Stimulated activated CD4-positive, alpha-beta T cell treated with anti-CD3 and anti-CD28 coated beads, TNF-alpha, amount 100 ng/mL, for 48 hours (primary cell): ENCODE results near the gene SCN4A.
"Not testable (repeated sequence)": the region's sequence is repeated elsewhere in the genome, so short reads cannot be mapped to it uniquely, and the experiment has no call there.

ENCODE experiments used
- DNase-seq, 3 donors: peaks; one replicate each; pipeline ENCODE4 v3.0.0-alpha.2; 2020; ENCODE audit warnings: low read depth in 3 of 3

SCN4A gene

DNA sequence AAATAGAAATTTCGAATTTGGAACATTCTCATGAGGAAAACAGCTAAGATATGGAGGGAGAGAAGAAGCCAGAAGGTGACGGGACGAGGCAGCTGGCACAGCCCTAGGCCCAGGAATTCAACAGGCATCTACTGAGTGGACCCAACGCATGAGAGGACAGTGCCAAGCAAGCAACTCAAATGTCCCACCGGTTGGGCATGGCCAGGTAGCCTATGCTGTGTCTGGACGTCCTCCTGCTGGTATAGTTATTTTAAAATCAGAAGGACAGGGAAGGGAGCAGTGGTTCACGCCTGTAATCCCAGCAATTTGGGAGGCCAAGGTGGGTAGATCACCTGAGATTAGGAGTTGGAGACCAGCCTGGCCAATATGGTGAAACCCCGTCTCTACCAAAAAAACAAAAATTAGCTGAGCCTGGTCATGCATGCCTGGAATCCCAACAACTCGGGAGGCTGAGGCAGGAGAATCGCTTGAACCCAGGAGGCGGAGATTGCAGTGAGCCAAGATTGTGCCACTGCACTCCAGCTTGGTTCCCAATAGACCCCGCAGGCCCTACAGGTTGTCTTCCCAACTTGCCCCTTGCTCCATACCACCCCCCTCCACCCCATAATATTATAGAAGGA, 56.0 kb downstream of the SCN4A start:
- DNase-seq = no peak

DNA sequence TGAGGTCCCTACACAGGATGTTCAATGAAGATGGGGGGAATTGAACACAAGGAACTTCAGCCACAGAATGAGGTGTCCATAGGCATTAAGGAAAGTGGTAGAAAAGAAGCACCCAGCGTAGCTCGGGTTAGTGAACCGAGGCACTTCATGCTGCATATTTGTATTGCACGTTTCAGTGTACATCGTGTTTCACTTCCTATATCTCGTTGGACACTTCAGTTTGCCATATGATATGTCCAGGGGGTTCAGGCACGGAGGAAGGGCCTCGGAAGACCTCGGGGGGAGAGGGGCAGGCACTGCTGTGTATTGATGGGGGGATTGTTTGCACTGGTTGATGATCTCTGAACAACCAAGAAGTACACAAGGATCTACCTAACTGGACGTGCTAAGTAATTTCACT, 57.0 kb downstream of the SCN4A start:
- DNase-seq = not testable (repeated sequence)

DNA sequence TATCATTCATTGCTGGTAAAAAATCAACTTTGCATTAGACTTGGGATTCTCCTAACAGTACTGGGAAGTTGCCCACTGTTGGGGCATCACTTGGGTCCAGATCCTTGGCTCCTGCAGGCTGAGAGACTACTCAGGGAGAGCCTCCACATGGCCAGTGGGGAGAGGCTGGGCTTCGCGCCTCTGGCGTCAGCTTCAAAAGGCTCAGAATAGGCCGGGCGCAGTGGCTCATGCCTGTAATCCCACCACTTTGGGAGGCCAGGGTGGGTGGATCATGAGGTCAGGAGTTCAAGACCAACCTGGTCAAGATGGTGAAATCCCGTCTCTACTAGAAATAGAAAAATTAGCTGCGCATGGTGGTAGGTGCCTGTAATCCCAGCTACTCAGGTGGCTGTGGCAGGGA, 58.2 kb downstream of the SCN4A start:
- no peak for DNase-seq

DNA sequence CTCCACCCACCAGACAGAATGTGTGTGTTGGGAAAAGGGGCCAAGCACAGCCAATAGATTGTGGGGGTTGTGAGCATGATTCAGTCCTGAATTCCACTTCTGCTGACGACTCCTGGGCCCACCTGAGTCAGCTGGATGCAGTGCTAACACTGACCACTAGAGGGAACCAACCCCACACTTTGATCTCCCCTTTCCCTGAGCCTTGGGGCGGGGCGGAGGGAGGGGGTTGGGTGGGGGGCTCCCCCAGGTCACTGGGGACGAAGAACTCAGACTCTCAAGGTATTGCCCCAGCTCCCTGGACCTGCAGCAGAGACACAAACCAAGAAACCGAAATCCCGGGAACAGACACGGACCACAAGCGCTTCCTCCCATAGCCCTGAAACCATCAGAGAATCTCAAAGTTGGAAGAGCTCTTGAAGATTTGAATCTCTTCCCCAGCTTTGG, 61.0 kb downstream of the SCN4A start:
- DNase-seq = peak in 1 of 3 donors; percentile 46

DNA sequence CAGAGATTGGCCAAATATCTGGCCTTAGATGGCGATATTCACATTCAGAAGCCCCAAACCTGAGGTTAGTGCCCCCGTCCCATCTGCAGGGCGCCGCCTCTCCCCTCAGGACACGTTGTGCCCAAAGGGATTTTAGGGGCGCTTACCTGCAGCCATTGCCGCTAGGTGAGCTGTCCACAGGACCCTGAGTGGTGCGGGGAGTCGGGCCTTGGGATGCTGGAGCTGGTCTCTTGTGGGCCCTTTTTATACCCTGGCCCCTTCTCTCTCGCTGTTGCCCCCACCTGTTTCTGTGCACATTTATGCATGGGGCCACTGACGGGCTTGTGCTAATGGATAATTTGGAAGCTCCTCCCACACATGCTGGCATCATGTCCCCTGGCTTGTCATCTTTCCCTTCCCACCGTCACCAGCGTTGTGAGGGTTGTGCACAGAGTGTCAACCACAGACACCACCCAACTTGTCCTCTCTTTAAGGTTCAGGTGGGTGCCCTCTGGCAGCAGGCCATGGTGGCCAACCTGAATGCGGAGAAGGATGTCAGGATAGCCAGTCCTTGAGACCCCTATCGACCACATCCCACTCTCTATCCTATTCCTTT, 61.6 kb downstream of the SCN4A start, which contains the start of gene CSHL1:
Gene CSHL1, minus strand, starts transcription at position 218 of the 595 bp plus-strand sequence. Its CDS starts 62 bp downstream, at position 156.
- no peak for DNase-seq

DNA sequence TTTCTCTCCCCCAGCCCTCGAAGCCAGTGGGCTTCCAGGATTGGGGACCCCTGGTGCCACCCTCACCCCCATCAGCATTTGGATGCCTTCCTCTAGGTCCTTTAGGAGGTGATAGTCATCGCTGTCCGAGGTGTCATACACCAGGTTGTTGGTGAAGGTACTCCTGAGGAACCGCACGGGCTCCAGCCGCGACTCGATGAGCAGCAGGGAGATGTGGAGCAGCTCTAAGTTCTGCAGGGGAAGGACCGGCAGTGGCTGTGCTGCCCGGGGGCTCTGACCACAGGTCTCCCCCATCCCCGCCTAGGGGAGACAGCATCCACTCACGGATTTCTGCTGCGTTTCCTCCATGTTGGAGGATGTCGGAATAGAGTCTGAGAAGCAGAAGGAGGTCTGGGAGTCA, 62.6 kb downstream of the SCN4A start:
- no peak for DNase-seq

DNA sequence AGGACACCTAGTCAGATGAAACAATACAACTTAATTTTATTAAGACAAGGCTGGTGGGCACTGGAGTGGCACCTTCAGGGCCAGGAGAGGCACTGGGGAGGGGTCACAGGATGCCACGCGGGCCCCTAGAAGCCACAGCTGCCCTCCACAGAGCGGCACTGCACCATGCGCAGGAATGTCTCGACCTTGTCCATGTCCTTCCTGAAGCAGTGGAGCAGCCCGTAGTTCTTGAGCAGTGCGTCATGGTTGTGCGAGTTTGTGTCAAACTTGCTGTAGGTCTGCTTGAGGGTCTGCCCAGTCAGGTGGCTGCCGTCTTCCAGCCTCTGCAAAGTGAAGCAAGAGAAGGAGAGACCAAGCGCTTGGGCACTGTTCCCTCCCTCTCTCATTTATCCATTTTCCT, 63.1 kb downstream of the SCN4A start:
- not testable (repeated sequence) for DNase-seq

DNA sequence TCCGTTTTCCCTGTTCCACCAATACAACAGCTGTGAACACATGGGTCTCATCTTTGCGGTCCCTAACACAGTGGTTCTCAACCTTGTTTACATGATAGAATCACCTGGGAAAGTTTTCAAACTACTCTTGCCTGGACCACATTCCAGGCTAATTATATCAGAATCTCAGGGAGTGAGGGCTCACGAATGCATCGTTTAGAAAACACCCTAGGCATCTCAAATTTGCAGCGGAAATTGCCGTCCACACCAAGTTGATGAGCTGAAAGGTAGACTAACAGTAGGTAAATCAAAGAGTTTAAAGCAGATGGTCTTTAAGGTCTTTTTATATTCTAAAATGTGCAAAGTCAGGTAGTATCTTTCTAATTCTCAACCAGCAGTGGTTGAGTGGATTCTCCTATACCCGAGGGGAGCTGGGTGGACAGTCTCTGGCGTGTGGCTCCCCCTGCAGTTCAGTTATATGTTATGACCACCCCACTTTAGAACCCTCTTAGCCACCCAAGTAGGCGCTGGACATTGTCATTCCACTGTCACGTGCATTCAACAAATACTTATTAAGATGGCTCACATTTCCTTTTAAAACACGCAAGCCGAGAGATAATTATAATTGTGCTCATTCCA, 65.4 kb downstream of the SCN4A start:
- DNase-seq = peak in 1 of 3 donors; percentile 28

DNA sequence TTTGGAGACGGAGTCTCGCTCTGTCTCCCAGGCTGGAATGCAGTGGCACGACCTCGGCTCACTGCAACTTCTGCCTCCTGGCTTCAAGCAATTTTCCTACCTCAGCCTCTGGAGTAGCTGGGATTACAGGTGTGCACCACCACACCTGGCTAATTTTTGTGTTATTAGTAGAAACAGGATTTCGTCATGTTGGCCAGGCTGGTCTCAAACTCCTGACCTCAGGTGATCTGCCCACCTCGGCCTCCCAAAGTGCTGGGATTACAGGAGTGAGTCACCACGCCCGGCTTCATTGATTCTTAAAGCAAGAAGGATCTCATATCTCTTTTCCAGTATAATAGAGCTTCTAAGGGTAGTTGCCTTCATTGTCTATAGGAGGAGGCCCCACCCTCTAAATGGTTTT, 67.9 kb downstream of the SCN4A start:
- not testable (repeated sequence) for DNase-seq

DNA sequence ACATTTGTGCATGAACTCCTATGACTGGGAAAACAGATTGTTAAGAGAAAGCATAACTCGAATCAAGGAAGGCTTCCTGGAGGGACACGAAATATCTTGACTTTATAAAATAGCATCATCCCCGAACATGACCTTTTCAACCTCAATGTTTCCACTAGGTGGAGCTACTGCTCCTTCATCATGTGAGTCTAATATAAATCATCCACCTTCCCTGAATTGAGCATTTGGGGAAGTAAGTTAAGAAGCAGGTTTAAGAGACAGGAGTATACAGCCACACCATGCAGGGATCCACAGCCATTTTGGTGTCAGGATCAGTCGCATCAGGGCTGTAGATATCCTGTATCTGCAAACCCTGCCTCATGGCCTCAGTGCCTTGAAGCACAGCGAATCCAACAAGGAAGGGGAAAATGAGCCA, 68.9 kb downstream of the SCN4A start:
- DNase-seq = not testable (repeated sequence)

DNA sequence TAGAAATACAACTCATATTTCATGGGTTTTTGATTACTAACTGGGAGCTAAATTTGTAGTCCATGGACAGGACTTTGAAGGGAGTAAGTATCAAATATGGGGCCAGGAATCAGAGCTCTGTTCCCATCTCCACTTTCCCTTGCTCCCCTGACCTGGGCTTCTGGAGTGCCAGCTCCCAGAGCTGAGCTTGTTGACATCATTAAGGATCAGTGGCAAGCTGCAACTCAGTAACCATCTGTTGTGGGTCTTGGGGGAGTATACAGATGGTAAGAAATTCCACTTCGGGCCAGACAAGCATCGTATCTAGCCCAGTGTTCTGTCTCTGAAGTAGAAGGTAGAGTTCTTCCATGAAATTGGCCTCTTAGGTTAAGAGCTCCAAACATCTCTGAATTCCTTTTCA, 70.7 kb downstream of the SCN4A start:
- DNase-seq = not testable (repeated sequence)

DNA sequence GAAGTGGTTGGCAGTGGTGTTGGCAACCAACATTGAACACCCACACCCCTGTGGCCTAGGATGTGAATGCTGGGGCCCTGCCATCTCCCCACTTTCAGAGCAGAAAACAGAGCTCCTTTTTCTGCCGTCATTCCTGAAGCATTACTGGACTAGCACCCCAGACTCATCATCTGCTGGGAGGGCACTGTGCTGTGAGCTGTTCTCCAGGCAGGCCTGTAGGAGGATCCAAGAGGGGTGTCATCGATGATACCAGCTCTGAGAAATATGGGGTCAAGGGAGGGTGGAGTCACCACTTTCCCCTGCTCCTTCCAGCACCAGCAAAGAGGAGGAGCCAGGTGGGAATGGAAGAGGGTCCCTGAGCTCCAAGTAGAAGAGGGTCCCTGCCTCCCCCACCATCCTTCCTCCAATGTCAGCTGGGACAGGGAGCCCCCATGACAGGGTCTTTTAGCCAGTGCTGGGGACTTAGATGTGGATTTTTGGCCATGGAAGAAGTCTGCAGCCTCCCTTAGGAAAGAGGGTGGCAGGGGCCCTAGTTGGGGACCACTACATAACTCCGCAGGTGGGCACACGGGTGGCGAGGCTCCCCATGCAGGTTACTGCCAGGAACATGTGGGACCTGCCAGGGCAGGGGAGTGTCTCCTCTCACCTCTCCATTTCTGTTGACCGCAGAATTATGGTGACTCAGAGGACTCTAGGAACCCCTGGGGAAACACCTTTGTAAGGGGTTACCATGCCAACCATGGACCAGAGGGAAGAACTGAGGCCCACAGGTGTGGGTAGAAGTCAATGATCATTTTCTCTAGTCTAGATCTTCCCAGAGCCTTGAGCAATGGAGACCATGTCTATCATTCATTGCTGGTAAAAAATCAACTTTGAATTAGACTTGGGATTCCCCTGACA, 73.6 kb downstream of the SCN4A start:
- DNase-seq = peak in 2 of 3 donors; percentile 15 to 49

DNA sequence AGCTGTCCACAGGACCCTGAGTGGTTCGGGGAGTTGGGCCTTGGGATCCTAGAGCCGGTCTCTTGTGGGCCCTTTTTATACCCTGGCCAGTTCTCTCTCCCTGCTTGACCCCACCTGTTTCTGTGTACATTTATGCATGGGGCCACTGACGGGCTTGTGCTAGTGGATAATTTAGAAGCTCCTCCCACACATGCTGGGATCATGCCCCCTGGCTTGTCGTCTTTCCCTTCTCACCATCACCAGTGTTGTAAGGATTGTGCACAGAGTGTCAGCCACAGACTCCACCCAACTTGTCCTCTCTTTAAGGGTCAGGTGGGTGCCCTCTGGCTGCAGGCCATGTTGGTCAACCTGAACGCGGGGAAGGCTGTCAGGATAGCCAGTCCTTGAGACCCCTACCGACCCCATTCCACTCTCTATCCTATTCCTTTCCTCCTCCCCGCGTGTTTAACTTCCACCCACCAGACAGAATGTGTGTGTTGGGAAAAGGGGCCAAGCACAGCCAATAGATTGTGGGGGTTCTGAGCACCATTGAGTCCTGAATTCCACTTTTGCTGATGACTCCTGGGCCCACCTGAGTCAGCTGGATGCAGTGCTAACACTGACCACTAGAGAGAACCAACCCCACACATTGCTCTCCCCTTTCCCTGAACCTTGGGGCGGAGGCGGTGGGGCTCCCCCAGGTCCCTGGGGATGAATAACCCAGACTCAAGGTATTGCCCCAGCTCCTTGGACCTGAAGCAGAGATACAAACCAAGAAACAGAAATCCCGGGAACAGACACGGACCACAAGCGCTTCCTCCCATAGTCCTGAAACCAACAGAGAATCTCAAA, 76.0 kb downstream of the SCN4A start, which contains the start of gene CSH1:
Gene CSH1, minus strand, starts transcription at position 51 of the 831 bp plus-strand sequence. CDS start 63 bp downstream, outside the sequence.
- not testable (repeated sequence) for DNase-seq

DNA sequence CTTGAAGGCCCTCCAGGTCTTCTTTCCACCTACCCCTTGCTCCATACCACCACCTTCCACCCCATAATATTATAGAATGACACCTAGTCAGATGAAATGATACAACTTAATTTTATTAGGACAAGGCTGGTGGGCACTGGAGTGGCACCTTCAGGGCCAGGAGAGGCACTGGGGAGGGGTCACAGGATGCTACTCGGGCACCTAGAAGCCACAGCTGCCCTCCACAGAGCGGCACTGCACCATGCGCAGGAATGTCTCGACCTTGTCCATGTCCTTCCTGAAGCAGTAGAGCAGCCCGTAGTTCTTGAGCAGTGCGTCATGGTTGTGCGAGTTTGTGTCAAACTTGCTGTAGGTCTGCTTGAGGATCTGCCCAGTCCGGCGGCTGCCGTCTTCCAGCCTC, 77.9 kb downstream of the SCN4A start:
- not testable (repeated sequence) for DNase-seq

DNA sequence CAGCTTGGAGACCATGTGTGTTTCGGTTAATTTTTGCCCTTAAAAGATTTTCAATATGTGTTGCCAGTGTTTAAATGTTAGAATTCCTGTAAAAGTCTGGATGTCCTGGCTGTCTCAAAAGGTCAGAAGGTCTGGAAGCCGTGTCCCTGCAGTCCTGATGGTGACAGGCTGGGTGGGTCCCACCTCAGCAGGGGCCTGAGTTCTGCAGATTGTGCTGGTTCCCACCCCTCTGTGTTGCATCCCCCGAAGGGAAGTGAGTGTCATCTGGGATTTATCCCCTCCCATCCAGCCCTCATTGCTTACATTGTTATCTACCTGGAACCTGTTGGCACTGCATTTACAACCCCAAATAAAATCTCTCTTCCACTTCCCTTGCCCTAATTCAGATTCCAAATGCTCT, 78.7 kb downstream of the SCN4A start:
- not testable (repeated sequence) for DNase-seq

DNA sequence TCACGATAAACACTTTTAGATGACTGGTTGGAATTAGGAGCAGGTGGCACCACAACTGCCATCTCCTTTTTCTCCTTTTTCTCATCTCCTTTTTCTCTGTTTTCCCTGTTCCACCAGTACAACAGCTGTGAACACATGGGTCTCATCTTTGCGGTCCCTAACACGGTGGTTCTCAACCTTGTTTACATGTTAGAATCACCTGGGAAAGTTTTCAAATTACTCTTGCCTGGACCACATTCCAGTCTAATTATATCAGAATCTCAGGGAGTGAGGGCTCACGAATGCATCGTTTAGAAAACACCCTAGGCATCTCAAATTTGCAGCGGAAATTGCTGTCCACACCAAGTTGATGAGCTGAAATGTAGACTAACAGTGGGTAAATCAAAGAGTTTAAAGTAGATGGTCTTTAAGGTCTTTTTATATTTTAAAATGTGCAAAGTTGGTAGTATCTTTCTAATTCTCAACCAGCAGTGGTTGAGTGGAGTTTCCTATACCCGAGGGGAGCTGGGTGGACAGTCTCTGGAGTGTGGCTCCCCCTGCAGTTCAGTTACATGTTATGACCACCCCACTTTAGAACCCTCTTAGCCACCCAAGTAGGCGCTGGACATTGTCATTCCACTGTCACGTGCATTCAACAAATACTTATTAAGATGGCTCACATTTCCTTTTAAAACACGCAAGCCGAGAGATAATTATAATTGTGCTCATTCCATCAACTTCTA, 80.2 kb downstream of the SCN4A start:
- DNase-seq = not testable (repeated sequence)

DNA sequence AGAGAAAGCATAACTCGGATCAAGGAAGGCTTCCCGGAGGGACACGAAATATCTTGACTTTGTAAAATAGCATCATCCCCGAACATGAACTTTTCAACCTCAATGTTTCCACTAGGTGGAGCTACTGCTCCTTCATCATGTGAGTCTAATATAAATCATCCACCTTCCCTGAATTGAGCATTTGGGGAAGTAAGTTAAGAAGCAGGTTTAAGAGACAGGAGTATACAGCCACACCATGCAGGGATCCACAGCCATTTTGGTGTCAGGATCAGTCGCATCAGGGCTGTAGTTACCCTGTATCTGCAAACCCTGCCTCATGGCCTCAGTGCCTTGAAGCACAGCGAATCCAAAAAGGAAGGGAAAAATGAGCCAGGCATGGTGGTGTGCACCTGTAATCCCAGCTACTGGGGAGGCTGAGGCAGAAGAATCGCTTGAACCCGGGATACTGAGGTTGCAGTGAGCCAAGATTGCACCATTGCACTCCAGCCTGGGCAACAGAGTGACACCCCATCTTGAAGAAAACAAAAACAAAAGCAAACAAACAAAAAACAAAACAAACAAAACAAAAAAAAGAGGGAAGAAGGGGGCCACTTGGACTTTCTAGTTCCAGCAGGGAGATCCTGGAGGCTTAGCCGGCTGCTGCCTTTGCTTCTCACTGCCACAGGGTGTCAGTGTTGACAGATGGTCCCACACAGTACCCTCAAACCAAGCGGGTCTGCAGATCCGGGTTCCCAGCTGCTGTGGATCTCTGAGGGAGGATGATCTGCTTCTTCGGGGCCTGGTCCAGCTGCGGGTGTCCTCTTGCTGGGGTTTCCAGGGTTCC, 83.5 kb downstream of the SCN4A start:
- not testable (repeated sequence) for DNase-seq
